IMR-90 (cell line): ENCODE results near the gene IP6K2. TPM values are rescaled to one million over a fixed set of nuclear protein-coding genes. Genes with fewer than 3 reads are reported as not detected.

ENCODE experiments used
- ATAC-seq: fragments of 200-7000 bp; cut with Tn5 transposase; 2 replicates; pipeline ENCODE4 v1.9.1; 2020; ENCODE audit warnings: low read depth, mild to moderate bottlenecking, moderate library complexity
- BruUV-seq: library from RNA; stranded (reverse); fragments of 400-500 nt; replicated peaks from 2 replicates; lab custom pipeline; 2021; lab: Mats Ljungman, UMichigan
- CTCF ChIA-PET: fragments of 300-600 bp; formaldehyde crosslinking; extraction: SDS; loops from one replicate; lab custom pipeline; 2021; ENCODE audit warnings: antibody characterized with exemption; lab: Yijun Ruan, JAX
- POLR2A ChIA-PET: fragments of 300-600 bp; sonication (Branson Sonifier 250); formaldehyde crosslinking; loops from one replicate; lab custom pipeline; 2022; ENCODE audit warnings: antibody characterized with exemption; ENCODE audit not compliant: unreplicated experiment; lab: Charles Lee
- DNase-seq: peaks from one replicate; pipeline ENCODE4 v3.0.0; 2013
- H2AFZ ChIP-seq: replicated peaks from 2 replicates; pipeline ENCODE3; 2013; ENCODE audit warnings: low read length, mild to moderate bottlenecking; ENCODE audit not compliant: poor library complexity
- H2AK5ac ChIP-seq: 2 replicates; pipeline ENCODE4 v1.6.1; 2013; ENCODE audit warnings: low read depth, low read length, inconsistent platforms
- H2AK9ac ChIP-seq: replicated peaks from 2 replicates; pipeline ENCODE3; 2013; ENCODE audit warnings: mild to moderate bottlenecking, low read depth, low read length, moderate library complexity; ENCODE audit not compliant: poor library complexity
- H2BK120ac ChIP-seq: 2 replicates; pipeline ENCODE4 v1.6.1; 2013; ENCODE audit warnings: low read depth, low read length, inconsistent platforms
- H2BK15ac ChIP-seq: 3 replicates; pipeline ENCODE4 v1.6.1; 2013; ENCODE audit warnings: low read depth, low read length, inconsistent platforms
- H2BK20ac ChIP-seq: 2 replicates; pipeline ENCODE4 v1.6.1; 2013; ENCODE audit warnings: low read depth, mild to moderate bottlenecking, inconsistent platforms, low read length, moderate library complexity
- H2BK5ac ChIP-seq: 2 replicates; pipeline ENCODE4 v1.6.1; 2013; ENCODE audit warnings: mild to moderate bottlenecking, low read depth, low read length, inconsistent platforms; ENCODE audit not compliant: poor library complexity, severe bottlenecking
- H3K14ac ChIP-seq: replicated peaks from 2 replicates; pipeline ENCODE4 v1.6.1; 2013; ENCODE audit warnings: low read depth, low read length, inconsistent platforms
- H3K18ac ChIP-seq: 2 replicates; pipeline ENCODE4 v1.6.1; 2013; ENCODE audit warnings: low read depth, low read length, control low read depth
- H3K23ac ChIP-seq: 2 replicates; pipeline ENCODE4 v1.6.1; 2013; ENCODE audit warnings: low read depth, low read length, inconsistent platforms
- H3K27ac ChIP-seq: 2 replicates; pipeline ENCODE4 v1.5.1; 2013; ENCODE audit warnings: mild to moderate bottlenecking, control low read depth, low read length; ENCODE audit not compliant: insufficient read depth
- H3K27me3 ChIP-seq: 2 replicates; pipeline ENCODE4 v1.6.1; 2013; ENCODE audit warnings: low read length; ENCODE audit not compliant: control insufficient read depth, insufficient read depth
- H3K36me3 ChIP-seq: 2 replicates; pipeline ENCODE4 v1.6.1; 2013; ENCODE audit warnings: low read length, mixed read lengths; ENCODE audit not compliant: control insufficient read depth, insufficient read depth
- H3K4ac ChIP-seq: 2 replicates; pipeline ENCODE4 v1.6.1; 2013; ENCODE audit warnings: low read depth, low read length, inconsistent platforms
- H3K4me1 ChIP-seq: 2 replicates; pipeline ENCODE4 v1.6.1; 2013; ENCODE audit warnings: low read length, mixed read lengths; ENCODE audit not compliant: control insufficient read depth, insufficient read depth
- H3K4me2 ChIP-seq: 2 replicates; pipeline ENCODE4 v1.6.1; 2013; ENCODE audit warnings: low read depth, mild to moderate bottlenecking, control low read depth, low read length, moderate library complexity
- H3K4me3 ChIP-seq: 2 replicates; pipeline ENCODE4 v1.5.1; 2013; ENCODE audit warnings: low read depth, mild to moderate bottlenecking, control low read depth, low read length, moderate library complexity; ENCODE audit not compliant: insufficient read depth
- H3K56ac ChIP-seq: 2 replicates; pipeline ENCODE4 v1.6.1; 2013; ENCODE audit warnings: low read length, inconsistent platforms; ENCODE audit not compliant: insufficient read depth; ENCODE audit errors: extremely low read depth
- H3K79me1 ChIP-seq, 2 experiments: 2 replicates each; pipeline ENCODE4 v1.6.1; 2013; ENCODE audit warnings: low read length in 2 of 2, inconsistent platforms in 1 of 2, low read depth in 1 of 2
- H3K9ac ChIP-seq: 2 replicates; pipeline ENCODE4 v1.6.1; 2013; ENCODE audit warnings: low read depth, low read length, control low read depth
- H3K9me1 ChIP-seq: 2 replicates; pipeline ENCODE4 v1.6.1; 2013; ENCODE audit warnings: low read length, inconsistent platforms; ENCODE audit not compliant: insufficient read depth
- H3K9me3 ChIP-seq: 2 replicates; pipeline ENCODE4 v1.6.1; 2013; ENCODE audit warnings: low read length; ENCODE audit not compliant: control insufficient read depth, insufficient read depth
- H4K20me1 ChIP-seq: 2 replicates; pipeline ENCODE4 v1.6.1; 2013; ENCODE audit warnings: low read length, inconsistent platforms; ENCODE audit not compliant: insufficient read depth
- H4K5ac ChIP-seq: 2 replicates; pipeline ENCODE4 v1.6.1; 2013; ENCODE audit warnings: mild to moderate bottlenecking, low read depth, low read length, control low read depth
- H4K8ac ChIP-seq, 2 experiments: 2 replicates each; pipeline ENCODE4 v1.6.1; 2013; ENCODE audit warnings: low read depth in 2 of 2, low read length in 2 of 2, control low read depth in 1 of 2, inconsistent platforms in 1 of 2
- H4K91ac ChIP-seq: 2 replicates; pipeline ENCODE4 v1.6.1; 2013; ENCODE audit warnings: low read depth, low read length, inconsistent platforms; ENCODE audit not compliant: insufficient read depth
- MAFK ChIP-seq: IDR thresholded peaks from 2 replicates; pipeline ENCODE4 v1.6.1; 2012; ENCODE audit warnings: low read depth, low read length, improper control_type of control experiment
- WGBS, 2 experiments: methylation state at CpG; one replicate each; pipeline versions ENCODE4 v1.1.5 to v1.1.7; 2013; ENCODE audit warnings: missing lambda C conversion rate in 2 of 2; ENCODE audit not compliant: insufficient read length in 1 of 2; ENCODE audit errors: extremely low coverage in 2 of 2; 5-methylcytosine and 5-hydroxymethylcytosine counted together
- dilution Hi-C: fragments of 300-500 bp; cut with HindIII; formaldehyde crosslinking; loops from one replicate; pipeline ENCODE4 v1.14.3; 2018; ENCODE audit warnings: low sequenced_read_pairs; ENCODE audit not compliant: unreplicated experiment
- in situ Hi-C: fragments of 300-500 bp; cut with MboI; formaldehyde crosslinking; loops from 3 replicates; pipeline ENCODE4 v1.14.3; 2019; ENCODE audit warnings: low sequenced_read_pairs, inconsistent platforms, mixed read lengths
- intact Hi-C: fragments of 100-400 bp; cut with micrococcal nuclease; formaldehyde crosslinking; loops from 2 replicates; pipeline ENCODE4 v1.10.0; 2022
- polyA plus RNA-seq, 3 experiments: library from polyadenylated mRNA; depleted of rRNA; stranded (reverse); fragments of >200 nt; gene quantifications; 2 replicates each; pipeline ENCODE4 v1.2.3, GENCODE V29; 2012; ENCODE audit warnings: low replicate concordance in 1 of 3
- total RNA-seq: library from RNA; depleted of rRNA; stranded (reverse); fragments of >200 nt; gene quantifications from 2 replicates; pipeline ENCODE4 v1.2.3, GENCODE V29; 2012
- TF ChIP-seq, protein P1 (sequence below): fragments of 150-350 bp; IDR thresholded peaks from 2 replicates; pipeline ENCODE4 v1.6.1; 2017; ENCODE audit warnings: mild to moderate bottlenecking, antibody characterized with exemption, low read length, low read depth

The IP6K2 gene
- total and polyA plus RNA-seq, 2 of the 4 experiments (the other 2 are of a cell fraction) = 73.7 to 169 TPM

DNA sequence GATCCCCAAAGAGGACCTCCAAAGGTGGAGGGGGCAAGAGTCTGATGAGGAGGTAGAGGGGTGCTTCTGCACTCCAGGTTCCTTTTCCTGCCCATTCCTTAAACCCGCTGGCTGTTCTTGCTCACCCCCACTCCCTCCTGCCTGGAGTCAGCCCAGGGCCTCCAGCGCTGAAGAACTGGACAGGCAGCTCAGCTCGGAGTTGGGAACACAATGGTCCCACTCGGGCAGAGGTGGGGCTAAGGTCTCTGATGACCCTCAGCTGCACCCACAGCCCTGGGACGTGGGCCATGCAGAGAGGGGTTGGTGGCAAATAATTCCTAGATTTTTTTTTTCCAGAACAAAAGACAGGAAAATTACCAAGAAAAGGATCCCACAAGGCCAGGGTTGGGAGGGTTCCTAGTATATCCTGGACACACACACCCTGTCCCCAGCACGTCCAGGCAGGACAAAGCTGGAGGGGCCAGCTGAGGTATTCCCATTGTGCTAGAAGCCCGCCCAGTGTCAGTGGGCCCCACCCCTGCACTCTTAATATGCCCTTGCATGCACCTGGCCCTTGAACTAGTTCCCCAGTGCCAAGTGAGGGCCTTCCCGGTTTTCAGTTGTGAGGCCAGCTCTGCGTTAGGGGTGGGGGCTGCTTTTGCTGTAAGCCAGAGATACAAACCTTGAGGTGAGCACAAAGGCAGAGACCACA, 22.1 kb upstream of the IP6K2 start:
- H2AFZ ChIP-seq = peak overlapping the region; percentile 90
- no peak overlapping the region for H3K4me2 ChIP-seq
- no peak overlapping the region for H2AK9ac ChIP-seq
- intact Hi-C loops (no loop called here), in situ Hi-C loops (no loop called here), dilution Hi-C loops (no loop called here)
- ChIA-PET POLR2A (no interaction called here), CTCF (interaction anchor here (0.7 to 1.7 kb wide), 15 partner anchors 11 to 56 kb away, joined by 3 to 7 read pairs (median 4); partner anchors contain the start of gene IP6K2)
- no peak overlapping the region for H3K23ac ChIP-seq
- peaks cover 13% of the 10 kb centered on the region; the same call in 1 of the 2 replicates for H3K4me1 ChIP-seq
- H4K91ac ChIP-seq = no peak overlapping the region
- no peaks in the 10 kb centered on the region for H3K36me3 ChIP-seq
- 0 out of 2 replicates have a peak, but pooled peaks cover 3% of the 10 kb centered on the region for H3K9me1 ChIP-seq
- H3K4me3 ChIP-seq = no peak overlapping the region
- peak overlapping the region in 1 of 2 experiments; percentile 53; a peak in 2 of 4 replicates for H4K8ac ChIP-seq
- H3K18ac ChIP-seq = no peak overlapping the region
- H3K4ac ChIP-seq = 0 out of 2 replicates have a peak overlapping the region, but pooled peaks have one; percentile 2
- WGBS, 2 experiments = no CpG with 5 or more reads among the region's 9 CpGs
- 0 out of 2 replicates have a peak overlapping the region, but pooled peaks have one; percentile 69 for H2AK5ac ChIP-seq
- no peaks in the 10 kb centered on the region for H3K9me3 ChIP-seq
- no peak overlapping the region for H3K9ac ChIP-seq
- H4K5ac ChIP-seq = no peak overlapping the region
- TF ChIP-seq, protein P1, sequence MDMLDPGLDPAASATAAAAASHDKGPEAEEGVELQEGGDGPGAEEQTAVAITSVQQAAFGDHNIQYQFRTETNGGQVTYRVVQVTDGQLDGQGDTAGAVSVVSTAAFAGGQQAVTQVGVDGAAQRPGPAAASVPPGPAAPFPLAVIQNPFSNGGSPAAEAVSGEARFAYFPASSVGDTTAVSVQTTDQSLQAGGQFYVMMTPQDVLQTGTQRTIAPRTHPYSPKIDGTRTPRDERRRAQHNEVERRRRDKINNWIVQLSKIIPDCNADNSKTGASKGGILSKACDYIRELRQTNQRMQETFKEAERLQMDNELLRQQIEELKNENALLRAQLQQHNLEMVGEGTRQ = no peak
- no peak for TF ChIP-seq MAFK
- BruUV-seq = no TSS peak
- H2BK120ac ChIP-seq = no peak overlapping the region
- no peak overlapping the region for H3K56ac ChIP-seq
- no peaks in the 10 kb centered on the region for H3K27me3 ChIP-seq
- DNase-seq (no peak), ATAC-seq (no peak)
- no peak overlapping the region for H2BK20ac ChIP-seq
- no peaks in the 10 kb centered on the region for H3K79me1 ChIP-seq
- no peak overlapping the region for H2BK5ac ChIP-seq
- H2BK15ac ChIP-seq = no peak overlapping the region; the same call in 2 of the 3 replicates
- no peaks in the 10 kb centered on the region; the same call in 1 of the 2 replicates for H4K20me1 ChIP-seq
- H3K14ac ChIP-seq = no peak overlapping the region
- no peak overlapping the region for H3K27ac ChIP-seq
